Measurements from ENCODE around the gene TSPAN2.

- TF ChIP-seq, protein P1, sequence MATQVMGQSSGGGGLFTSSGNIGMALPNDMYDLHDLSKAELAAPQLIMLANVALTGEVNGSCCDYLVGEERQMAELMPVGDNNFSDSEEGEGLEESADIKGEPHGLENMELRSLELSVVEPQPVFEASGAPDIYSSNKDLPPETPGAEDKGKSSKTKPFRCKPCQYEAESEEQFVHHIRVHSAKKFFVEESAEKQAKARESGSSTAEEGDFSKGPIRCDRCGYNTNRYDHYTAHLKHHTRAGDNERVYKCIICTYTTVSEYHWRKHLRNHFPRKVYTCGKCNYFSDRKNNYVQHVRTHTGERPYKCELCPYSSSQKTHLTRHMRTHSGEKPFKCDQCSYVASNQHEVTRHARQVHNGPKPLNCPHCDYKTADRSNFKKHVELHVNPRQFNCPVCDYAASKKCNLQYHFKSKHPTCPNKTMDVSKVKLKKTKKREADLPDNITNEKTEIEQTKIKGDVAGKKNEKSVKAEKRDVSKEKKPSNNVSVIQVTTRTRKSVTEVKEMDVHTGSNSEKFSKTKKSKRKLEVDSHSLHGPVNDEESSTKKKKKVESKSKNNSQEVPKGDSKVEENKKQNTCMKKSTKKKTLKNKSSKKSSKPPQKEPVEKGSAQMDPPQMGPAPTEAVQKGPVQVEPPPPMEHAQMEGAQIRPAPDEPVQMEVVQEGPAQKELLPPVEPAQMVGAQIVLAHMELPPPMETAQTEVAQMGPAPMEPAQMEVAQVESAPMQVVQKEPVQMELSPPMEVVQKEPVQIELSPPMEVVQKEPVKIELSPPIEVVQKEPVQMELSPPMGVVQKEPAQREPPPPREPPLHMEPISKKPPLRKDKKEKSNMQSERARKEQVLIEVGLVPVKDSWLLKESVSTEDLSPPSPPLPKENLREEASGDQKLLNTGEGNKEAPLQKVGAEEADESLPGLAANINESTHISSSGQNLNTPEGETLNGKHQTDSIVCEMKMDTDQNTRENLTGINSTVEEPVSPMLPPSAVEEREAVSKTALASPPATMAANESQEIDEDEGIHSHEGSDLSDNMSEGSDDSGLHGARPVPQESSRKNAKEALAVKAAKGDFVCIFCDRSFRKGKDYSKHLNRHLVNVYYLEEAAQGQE (IDR thresholded peaks at IDR 0.05; ENCODE audit: low read depth) = no peak
- TF ChIP-seq EGR1 (IDR thresholded peaks at IDR 0.05) (no peak), TAF1 (IDR thresholded peaks at IDR 0.05; ENCODE audit: low read depth) (no peak), EP300 (IDR thresholded peaks at IDR 0.05; ENCODE audit: borderline replicate concordance) (no peak), FOXM1 (IDR thresholded peaks at IDR 0.05; ENCODE audit: borderline replicate concordance, low read depth) (no peak), TCF12 (IDR thresholded peaks at IDR 0.05; ENCODE audit: low read depth) (no peak), MAX (IDR thresholded peaks at IDR 0.05) (no peak), CEBPB (IDR thresholded peaks at IDR 0.05) (no peak), CREB1 (IDR thresholded peaks at IDR 0.05; ENCODE audit: low read depth) (no peak), YY1 (IDR thresholded peaks at IDR 0.05; ENCODE audit: low read depth) (no peak)
Measured at GRCh38 chr1:115135681-115136080, 46.4 kb upstream of the TSPAN2 start.
